ENCODE measurements around the gene NSDHL.

NSDHL gene

GRCh38 chrX:152915541-152916241 is 84.8 kb downstream of the NSDHL start:
- DNase-seq: no peak

- no peak for DNase-seq
Observed at GRCh38 chrX:152917656-152918579, 87.1 kb downstream of the NSDHL start.

DNA sequence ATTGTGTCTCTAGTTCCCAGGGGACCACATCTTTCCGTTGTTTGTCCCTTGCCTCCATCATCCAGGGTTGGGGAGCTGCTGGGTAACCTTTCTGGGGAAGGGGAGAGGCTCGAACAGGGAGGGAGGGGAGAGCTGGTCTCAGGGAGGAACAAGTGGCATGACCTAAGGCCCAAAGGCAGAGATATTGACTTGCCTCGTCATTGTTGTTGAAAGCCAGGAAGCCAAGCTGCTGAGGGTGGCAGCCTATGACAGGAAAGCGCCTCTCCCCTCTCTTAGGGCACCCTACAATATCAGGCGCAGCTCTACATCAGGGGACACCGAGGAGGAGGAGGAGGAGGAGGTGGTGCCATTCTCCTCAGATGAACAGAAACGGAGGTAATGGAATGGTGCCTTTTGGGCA is 87.8 kb downstream of the NSDHL start:
- no peak for DNase-seq
